ENCODE results near the gene EXOC4. TPM values are rescaled to one million over a fixed set of nuclear protein-coding genes. Genes with fewer than 3 reads are reported as not detected.

The EXOC4 gene
- total RNA-seq, 4 donors from 2014 or later: 82.4 to 204 (median 128) TPM

- DNase-seq: no peak
- no peaks in the 10 kb centered on the region for H3K9me3 ChIP-seq
- H3K4me3 ChIP-seq: no peak overlapping the region
- WGBS, 2 donors (ENCODE audit: low coverage in 1 of 2): 87 to 98% methylated on average over 1 of the region's 1 CpG
- H3K27me3 ChIP-seq: no peaks in the 10 kb centered on the region
- in situ Hi-C loops (cut with MboI; ENCODE audit: low pct_ligation_motif_present in 1 of 4, low pct_unique_long_range_greater_than_20kb in 1 of 4, low sequenced_read_pairs in 3 of 4) (no loop called here), intact Hi-C loops (cut with DNase I; ENCODE audit: low total_unique reads) (no loop called here)
- no peak for TF ChIP-seq CTCF (IDR thresholded peaks at IDR 0.05)
- no peak for TF ChIP-seq POLR2AphosphoS5 (IDR thresholded peaks at IDR 0.05)
- no peak for TF ChIP-seq EP300 (IDR thresholded peaks at IDR 0.05; ENCODE audit: low read depth)
- TF ChIP-seq POLR2A (IDR thresholded peaks at IDR 0.05): no peak
- H3K4me1 ChIP-seq: no peaks in the 10 kb centered on the region
- H3K36me3 ChIP-seq: no peaks in the 10 kb centered on the region
- no peak overlapping the region for H3K27ac ChIP-seq
These were observed 267.4 kb downstream of the EXOC4 start for GRCh38 chr7:133520248-133520647.

GRCh38 chr7:133522501-133522900 lies 269.6 kb downstream of the EXOC4 start:
- H3K9me3 ChIP-seq: no peaks in the 10 kb centered on the region
- H3K27me3 ChIP-seq: no peaks in the 10 kb centered on the region
- in situ Hi-C loops (cut with MboI; ENCODE audit: low pct_ligation_motif_present in 1 of 4, low pct_unique_long_range_greater_than_20kb in 1 of 4, low sequenced_read_pairs in 3 of 4) (no loop called here), intact Hi-C loops (cut with DNase I; ENCODE audit: low total_unique reads) (no loop called here)
- no peak for DNase-seq
- H3K36me3 ChIP-seq: no peaks in the 10 kb centered on the region
- H3K4me3 ChIP-seq: no peak overlapping the region
- no peak for TF ChIP-seq POLR2A (IDR thresholded peaks at IDR 0.05)
- TF ChIP-seq POLR2AphosphoS5 (IDR thresholded peaks at IDR 0.05): no peak
- TF ChIP-seq EP300 (IDR thresholded peaks at IDR 0.05; ENCODE audit: low read depth): no peak
- no peak for TF ChIP-seq CTCF (IDR thresholded peaks at IDR 0.05)
- H3K27ac ChIP-seq: no peak overlapping the region
- H3K4me1 ChIP-seq: no peaks in the 10 kb centered on the region
- 96% methylated on average over 2 of the region's 2 CpGs for WGBS, 2 donors (ENCODE audit: low coverage in 1 of 2)

GRCh38 chr7:133528796-133529195 lies 275.9 kb downstream of the EXOC4 start:
- Histone ChIP-seq H3K27ac (no peak overlapping the region), H3K36me3 (no peaks in the 10 kb centered on the region), H3K9me3 (no peaks in the 10 kb centered on the region), H3K4me1 (no peaks in the 10 kb centered on the region), H3K4me3 (no peak overlapping the region), H3K27me3 (no peaks in the 10 kb centered on the region)
- 78 to 90% methylated on average over 1 of the region's 1 CpG for WGBS, 2 donors (ENCODE audit: low coverage in 1 of 2)
- in situ Hi-C loops (cut with MboI; ENCODE audit: low pct_ligation_motif_present in 1 of 4, low pct_unique_long_range_greater_than_20kb in 1 of 4, low sequenced_read_pairs in 3 of 4): no loop called here
- TF ChIP-seq EP300 (IDR thresholded peaks at IDR 0.05; ENCODE audit: low read depth) (no peak), POLR2AphosphoS5 (IDR thresholded peaks at IDR 0.05) (no peak), CTCF (IDR thresholded peaks at IDR 0.05) (no peak), POLR2A (IDR thresholded peaks at IDR 0.05) (no peak)
- intact Hi-C loops (cut with DNase I; ENCODE audit: low total_unique reads): no loop called here
- no peak for DNase-seq

GRCh38 chr7:133529861-133530260 lies 277.0 kb downstream of the EXOC4 start:
- Histone ChIP-seq H3K36me3 (no peaks in the 10 kb centered on the region), H3K27ac (no peak overlapping the region), H3K9me3 (no peaks in the 10 kb centered on the region), H3K4me3 (no peak overlapping the region), H3K4me1 (no peaks in the 10 kb centered on the region), H3K27me3 (no peaks in the 10 kb centered on the region)
- 87 to 94% methylated on average over 3 to 4 of the region's 4 CpGs for WGBS, 2 donors (ENCODE audit: low coverage in 1 of 2)
- in situ Hi-C loops (cut with MboI; ENCODE audit: low pct_ligation_motif_present in 1 of 4, low pct_unique_long_range_greater_than_20kb in 1 of 4, low sequenced_read_pairs in 3 of 4): no loop called here
- intact Hi-C loops (cut with DNase I; ENCODE audit: low total_unique reads): no loop called here
- DNase-seq: no peak
- no peak for TF ChIP-seq CTCF (IDR thresholded peaks at IDR 0.05)
- TF ChIP-seq POLR2A (IDR thresholded peaks at IDR 0.05): no peak
- TF ChIP-seq EP300 (IDR thresholded peaks at IDR 0.05; ENCODE audit: low read depth): no peak
- TF ChIP-seq POLR2AphosphoS5 (IDR thresholded peaks at IDR 0.05): no peak

Measured in transverse colon (tissue), 4 donors.